ENCODE measurements around the gene TRAPPC14. TPM values are rescaled to one million over a fixed set of nuclear protein-coding genes. Genes with fewer than 3 reads are reported as not detected.

The TRAPPC14 gene
- total and polyA plus RNA-seq, 2 donors from 2014 or later, result 14.8 to 27.1 TPM

DNA sequence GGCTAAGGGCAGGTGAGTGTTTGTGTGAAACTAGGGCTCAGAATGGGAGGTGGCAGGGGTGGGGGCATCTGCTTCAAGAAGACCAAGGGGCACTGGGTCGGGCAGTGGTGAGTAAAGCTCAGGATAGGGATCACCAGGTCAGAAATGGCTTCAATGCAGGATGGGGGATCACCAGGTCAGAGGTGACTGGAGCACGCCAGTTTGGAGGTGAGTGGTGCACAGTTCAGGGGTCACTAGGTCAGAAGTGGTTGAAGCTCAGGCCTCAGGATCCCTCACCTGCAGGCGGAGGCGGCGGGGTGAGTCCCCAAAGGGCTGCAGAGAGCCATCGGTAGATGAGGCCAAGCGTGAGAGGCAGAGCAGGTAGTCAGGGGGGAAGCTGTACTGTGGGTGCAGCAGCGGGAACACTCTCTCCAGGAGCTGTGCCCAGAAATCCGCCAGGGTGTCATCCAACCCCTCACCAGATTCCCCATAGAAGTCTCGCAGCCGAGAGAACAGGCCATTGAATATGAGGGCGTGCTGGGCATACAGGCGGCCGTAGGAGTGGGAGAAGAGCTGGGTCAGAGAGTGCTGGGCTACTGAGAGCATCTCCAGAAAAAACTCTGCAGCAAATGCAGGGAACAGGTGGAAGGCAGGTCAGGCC is 16.9 kb upstream of the TRAPPC14 start:
- Histone ChIP-seq H3K9ac (ENCODE audit: low read length in 3 of 3) (no peak overlapping the region), H3K9me3 (ENCODE audit: control insufficient read depth in 2 of 3, insufficient read depth in 1 of 3, low read length in 3 of 3) (no peaks in the 10 kb centered on the region), H3K36me3 (ENCODE audit: control insufficient read depth in 2 of 3, insufficient read depth in 3 of 3, low read length in 3 of 3) (no peaks in the 10 kb centered on the region), H3K27me3 (ENCODE audit: control insufficient read depth, insufficient read depth, low read length) (no peaks in the 10 kb centered on the region), H3K4me3 (ENCODE audit: low read length in 3 of 3) (no peak overlapping the region), H3K27ac (ENCODE audit: low read depth in 2 of 2, low read length in 2 of 2) (no peak overlapping the region), H3K4me1 (ENCODE audit: control insufficient read depth in 2 of 3, insufficient read depth in 2 of 3, low read depth in 1 of 3, low read length in 3 of 3) (peaks cover 0 to 2% (median 0%) of the 10 kb centered on the region in 3 donors)
- DNase-seq, result peak in 2 of 5 donors; percentile 47 to 48
- intact Hi-C loops (cut with DNase I), result no loop called here
- TF ChIP-seq, protein P1, sequence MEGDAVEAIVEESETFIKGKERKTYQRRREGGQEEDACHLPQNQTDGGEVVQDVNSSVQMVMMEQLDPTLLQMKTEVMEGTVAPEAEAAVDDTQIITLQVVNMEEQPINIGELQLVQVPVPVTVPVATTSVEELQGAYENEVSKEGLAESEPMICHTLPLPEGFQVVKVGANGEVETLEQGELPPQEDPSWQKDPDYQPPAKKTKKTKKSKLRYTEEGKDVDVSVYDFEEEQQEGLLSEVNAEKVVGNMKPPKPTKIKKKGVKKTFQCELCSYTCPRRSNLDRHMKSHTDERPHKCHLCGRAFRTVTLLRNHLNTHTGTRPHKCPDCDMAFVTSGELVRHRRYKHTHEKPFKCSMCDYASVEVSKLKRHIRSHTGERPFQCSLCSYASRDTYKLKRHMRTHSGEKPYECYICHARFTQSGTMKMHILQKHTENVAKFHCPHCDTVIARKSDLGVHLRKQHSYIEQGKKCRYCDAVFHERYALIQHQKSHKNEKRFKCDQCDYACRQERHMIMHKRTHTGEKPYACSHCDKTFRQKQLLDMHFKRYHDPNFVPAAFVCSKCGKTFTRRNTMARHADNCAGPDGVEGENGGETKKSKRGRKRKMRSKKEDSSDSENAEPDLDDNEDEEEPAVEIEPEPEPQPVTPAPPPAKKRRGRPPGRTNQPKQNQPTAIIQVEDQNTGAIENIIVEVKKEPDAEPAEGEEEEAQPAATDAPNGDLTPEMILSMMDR (IDR thresholded peaks at IDR 0.05; ENCODE audit: borderline replicate concordance, extremely low read depth, insufficient read depth), result no peak
- no peak for FAIRE-seq

DNA sequence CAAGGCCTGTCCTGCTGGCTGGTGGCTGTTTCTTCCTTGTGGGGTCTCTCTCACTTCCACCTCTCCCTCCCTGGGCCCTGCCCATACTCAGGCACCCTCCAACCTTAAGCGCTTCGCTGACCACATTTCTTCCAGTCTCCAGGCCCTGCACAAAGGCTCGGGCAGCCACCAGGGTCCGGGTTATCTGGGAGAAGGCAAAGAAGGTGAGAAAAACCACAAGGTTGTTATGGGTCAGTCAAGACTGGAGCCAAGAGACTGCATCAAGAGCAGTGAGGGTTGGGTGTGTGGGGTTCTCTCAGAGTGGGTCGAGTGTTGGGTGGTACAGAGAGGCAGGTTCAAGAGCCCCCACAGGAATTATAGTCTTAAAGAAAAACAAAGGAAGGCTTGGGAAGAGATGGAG is 16.1 kb upstream of the TRAPPC14 start:
- H3K9ac ChIP-seq (ENCODE audit: low read length in 3 of 3), result no peak overlapping the region
- H3K36me3 ChIP-seq (ENCODE audit: control insufficient read depth in 2 of 3, insufficient read depth in 3 of 3, low read length in 3 of 3), result no peaks in the 10 kb centered on the region
- H3K27me3 ChIP-seq (ENCODE audit: control insufficient read depth, insufficient read depth, low read length), result no peaks in the 10 kb centered on the region
- H3K4me3 ChIP-seq (ENCODE audit: low read length in 3 of 3), result no peak overlapping the region
- H3K4me1 ChIP-seq (ENCODE audit: control insufficient read depth in 2 of 3, insufficient read depth in 2 of 3, low read depth in 1 of 3, low read length in 3 of 3), result peaks cover 0 to 2% (median 0%) of the 10 kb centered on the region in 3 donors
- no peak overlapping the region for H3K27ac ChIP-seq (ENCODE audit: low read depth in 2 of 2, low read length in 2 of 2)
- DNase-seq, result no peak
- FAIRE-seq, result no peak
- TF ChIP-seq, protein P1 (IDR thresholded peaks at IDR 0.05; ENCODE audit: borderline replicate concordance, extremely low read depth, insufficient read depth), result no peak
- intact Hi-C loops (cut with DNase I), result no loop called here
- H3K9me3 ChIP-seq (ENCODE audit: control insufficient read depth in 2 of 3, insufficient read depth in 1 of 3, low read length in 3 of 3), result no peaks in the 10 kb centered on the region

DNA sequence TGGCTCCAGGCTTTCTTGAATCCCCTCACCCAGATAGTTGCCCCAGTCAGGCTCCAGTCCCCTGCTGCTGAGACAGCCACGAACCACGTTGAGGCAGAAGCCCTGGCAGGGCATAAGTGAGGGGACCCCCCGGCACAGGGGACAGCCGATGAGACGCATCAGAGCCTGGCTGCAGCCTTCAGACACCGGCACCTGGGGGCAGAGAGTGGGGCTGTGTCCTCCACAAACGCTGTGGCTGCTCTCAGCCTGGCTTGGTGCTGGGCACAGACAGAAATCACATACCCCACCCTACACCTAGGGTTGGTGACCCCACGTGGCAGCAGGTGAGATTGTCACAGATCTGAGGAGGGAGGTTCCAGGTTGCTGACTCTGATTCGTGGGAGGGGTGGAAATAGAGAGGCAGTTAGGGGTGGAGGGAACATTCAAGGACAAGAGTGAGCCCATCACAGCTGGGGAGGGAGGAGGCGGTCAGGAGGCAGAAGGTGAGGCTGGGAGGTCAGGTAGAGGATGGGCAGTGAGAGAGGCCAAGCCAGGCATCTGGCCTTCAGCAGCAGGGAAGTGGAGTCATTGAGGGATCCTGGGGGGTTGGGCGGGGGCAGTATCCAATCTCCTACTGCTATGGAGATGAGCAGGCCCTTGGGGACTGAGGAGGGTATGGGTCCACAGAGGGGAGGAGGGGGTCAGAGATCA is 15.4 kb upstream of the TRAPPC14 start:
- TF ChIP-seq, protein P1 (IDR thresholded peaks at IDR 0.05; ENCODE audit: borderline replicate concordance, extremely low read depth, insufficient read depth), result no peak
- Histone ChIP-seq H3K27me3 (ENCODE audit: control insufficient read depth, insufficient read depth, low read length) (no peaks in the 10 kb centered on the region), H3K36me3 (ENCODE audit: control insufficient read depth in 2 of 3, insufficient read depth in 3 of 3, low read length in 3 of 3) (no peaks in the 10 kb centered on the region), H3K4me3 (ENCODE audit: low read length in 3 of 3) (no peak overlapping the region), H3K27ac (ENCODE audit: low read depth in 2 of 2, low read length in 2 of 2) (no peak overlapping the region), H3K4me1 (ENCODE audit: control insufficient read depth in 2 of 3, insufficient read depth in 2 of 3, low read depth in 1 of 3, low read length in 3 of 3) (peaks cover 0 to 2% (median 0%) of the 10 kb centered on the region in 3 donors), H3K9ac (ENCODE audit: low read length in 3 of 3) (no peak overlapping the region), H3K9me3 (ENCODE audit: control insufficient read depth in 2 of 3, insufficient read depth in 1 of 3, low read length in 3 of 3) (no peaks in the 10 kb centered on the region)
- DNase-seq (peak in 2 of 5 donors; percentile 43 to 65), FAIRE-seq (no peak)
- intact Hi-C loops (cut with DNase I), result no loop called here

All from kidney (tissue), 14 donors.